HG03460 (cell line): ENCODE results near the gene POLR3K.

Source experiments
- ATAC-seq: cut with Tn5 transposase; IDR thresholded peaks from one replicate; pipeline ENCODE4 v1.9.1; 2021; ENCODE audit not compliant: unreplicated experiment

POLR3K gene

DNA sequence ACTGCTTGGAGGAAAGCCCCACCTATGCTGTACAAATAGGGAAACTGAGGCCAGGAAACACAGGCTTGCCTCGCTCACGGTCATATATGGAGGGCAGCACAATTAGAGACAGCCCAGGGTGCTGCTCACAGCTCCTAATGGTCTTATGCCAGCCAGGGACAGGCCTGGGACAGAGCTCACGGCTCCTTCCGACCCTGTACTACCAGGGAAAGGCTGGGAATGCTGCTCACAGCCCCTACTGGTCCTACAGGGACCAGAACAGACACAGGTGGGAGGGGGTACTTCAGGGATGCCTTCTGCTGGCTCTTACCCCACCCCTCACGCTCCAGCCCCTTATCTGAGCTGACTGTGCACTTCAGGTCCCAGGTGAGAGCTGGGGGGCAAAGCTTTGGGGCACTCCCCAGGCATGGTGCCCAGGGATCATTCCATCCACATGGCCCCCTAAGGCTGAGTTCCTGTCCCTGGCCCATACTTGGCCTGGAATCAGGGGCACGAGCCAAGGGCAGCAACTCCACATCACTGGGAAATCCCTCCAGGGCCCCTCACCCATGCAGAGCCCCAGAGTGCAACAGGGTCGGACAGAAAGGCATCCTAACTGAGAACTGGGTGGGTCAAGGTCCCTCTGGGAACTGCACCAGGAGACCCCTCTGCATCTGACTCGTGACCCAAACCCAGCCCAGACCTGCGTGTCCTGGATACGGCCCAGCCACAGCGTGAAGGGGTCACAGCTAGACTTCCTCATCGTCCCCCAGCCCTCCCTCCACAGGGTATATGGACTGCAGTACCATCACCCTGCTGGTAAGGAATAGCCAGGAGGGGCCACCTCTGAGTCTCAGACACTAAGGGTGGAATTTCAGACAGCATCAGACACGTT lies 13.1 kb upstream of the POLR3K start:
- no peak for ATAC-seq

GRCh38 chr16:65745-66144 lies 12.3 kb upstream of the POLR3K start:
- no peak for ATAC-seq

GRCh38 chr16:64914-65255 lies 11.5 kb upstream of the POLR3K start:
- ATAC-seq, result no peak

DNA sequence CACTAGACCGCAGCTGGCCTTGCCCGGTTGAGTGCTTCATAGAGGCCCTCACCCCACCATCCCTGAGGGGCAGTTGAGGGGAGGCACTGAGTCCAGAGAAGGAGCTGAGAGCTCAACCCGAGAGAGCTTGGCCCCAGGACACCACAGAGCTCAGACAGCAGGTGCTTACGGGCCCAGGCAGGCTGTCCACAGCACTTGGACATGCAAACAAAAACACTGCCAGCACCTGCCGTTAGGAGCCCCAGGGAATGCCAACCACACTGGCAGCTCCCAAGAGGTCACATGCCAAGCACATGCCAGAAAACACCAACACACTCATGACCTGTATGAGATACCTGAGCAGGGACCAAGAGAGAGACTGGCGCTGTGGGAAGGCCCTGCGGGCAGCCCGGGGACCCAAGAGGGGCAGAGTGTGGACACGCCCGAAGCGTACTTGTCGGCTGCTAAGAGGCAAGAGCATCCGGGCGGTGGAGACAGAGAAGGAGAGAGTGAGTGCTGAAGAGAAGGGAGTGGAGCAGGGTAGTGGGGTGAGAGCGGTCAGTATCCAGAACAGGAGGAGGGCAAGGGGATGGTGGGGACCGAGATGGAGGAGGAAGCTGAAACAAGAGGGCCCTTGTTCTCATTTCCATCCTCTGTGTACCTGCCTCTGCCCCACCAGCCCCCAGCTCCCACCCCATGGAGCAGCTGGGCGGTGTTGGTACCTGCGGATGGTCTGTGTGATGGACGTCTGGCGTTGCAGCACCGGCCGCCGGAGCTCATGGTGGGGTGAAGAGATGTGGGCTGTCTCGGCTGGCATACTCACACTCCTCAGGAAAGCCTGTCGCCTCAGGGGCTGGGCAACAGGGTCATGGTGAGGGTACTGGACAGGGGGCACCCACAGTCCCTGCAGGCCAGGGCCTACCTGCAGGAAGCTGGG lies 10.8 kb upstream of the POLR3K start:
- no peak for ATAC-seq

- ATAC-seq, result no peak
Measured at GRCh38 chr16:63466-63865, 10.1 kb upstream of the POLR3K start.

DNA sequence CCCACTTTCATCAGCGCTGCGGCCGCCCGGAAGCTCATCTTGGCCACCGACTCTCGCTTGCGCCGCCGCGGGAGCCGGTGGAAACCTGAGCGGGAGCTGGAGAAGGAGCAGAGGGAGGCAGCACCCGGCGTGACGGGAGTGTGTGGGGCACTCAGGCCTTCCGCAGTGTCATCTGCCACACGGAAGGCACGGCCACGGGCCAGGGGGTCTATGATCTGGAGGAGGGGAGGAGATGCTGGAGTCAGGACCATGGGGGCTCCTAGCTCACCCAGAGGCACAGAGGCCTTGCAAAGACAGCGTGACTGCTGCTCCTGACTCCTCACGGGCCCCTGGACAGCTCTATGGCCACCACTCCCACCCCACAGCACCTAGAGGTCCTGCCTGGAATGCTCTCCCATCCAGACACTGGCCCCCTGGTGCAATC lies 9.6 kb upstream of the POLR3K start:
- ATAC-seq, result no peak

GRCh38 chr16:62283-62967 lies 9.0 kb upstream of the POLR3K start:
- ATAC-seq, result no peak

DNA sequence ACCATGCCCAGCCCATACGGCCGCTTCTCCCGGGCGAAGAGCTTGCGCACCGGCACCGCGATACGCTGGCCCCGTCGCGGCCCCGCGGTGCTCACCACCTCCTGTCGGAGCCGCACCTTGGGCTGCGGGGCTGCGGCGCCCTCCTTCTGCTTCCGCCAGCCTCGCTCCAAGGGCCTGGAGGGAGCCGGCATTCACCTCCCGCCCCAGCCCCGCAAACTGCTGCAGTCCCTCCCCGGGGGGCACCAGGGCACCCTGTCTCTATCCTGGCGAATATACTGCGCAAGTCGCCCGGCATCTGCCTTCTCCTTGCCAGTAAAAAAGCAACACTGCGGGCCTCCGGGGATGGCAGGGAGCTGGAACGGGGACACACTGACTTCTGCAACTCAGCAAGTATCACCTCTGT lies 8.5 kb upstream of the POLR3K start:
- ATAC-seq, result no peak

DNA sequence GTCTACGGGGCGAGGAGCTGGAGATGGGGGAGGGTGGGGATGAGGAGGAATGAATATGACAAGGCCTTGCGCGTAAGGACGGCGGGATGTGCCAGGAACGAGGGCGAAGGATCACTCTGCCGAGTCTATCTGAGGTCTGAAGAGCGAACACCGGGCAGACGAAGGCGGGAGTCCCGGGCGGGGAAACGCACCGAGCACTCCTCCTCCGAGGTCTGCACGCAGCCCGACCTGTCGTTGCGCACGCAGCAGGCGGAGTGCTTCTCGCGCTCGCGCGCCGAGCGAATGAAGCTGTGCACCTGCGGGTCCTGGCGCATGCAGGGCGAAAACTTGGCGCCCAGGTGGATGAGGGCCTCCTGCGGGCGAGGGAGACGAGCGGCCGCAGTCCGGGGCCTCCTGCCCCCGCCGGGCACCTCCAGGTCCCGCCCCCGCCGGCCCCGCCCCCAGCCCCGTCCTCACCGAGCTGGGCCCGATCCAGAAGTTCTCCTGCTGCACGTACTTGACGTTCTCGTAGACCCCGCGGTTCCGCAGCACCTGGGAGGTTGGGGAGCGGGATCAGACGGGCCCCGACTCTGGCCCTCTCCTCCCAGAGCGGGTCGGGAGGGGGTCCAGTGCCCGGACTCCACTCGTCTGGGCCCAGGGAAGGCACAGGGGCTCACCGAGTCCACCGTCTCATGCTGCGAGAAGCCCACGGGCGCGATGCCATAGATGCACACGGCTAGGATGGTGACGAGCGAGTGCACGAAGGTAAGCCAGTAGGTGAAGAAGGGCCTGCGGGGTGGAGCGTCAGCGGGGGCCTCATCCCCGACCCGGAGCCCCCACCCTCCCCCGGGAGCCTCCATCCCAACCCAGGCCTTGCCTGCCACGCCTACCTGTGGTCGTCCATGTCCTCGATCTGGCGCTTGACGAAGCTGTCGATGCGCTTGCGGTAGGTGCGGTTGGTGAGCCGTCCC lies 7.8 kb upstream of the POLR3K start:
- no peak for ATAC-seq

DNA sequence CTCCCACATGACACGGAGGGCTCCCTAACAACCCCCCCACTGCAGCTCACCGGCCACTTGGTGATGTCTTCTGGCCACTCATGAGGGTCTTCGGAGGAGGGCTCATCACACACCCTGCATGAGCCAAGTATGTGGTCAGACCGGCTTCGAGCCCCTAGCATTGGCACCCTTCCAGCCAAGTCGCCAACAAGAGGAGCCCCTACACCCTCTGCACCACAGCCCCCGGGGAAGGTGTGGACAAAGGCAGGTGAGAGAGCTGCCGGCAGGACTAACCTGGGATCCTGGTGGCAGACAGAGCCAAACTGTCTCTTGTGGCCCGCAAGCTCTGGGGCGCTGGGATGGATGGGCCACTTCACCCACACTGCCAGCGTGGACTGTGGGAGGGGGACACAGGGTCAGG lies 6.8 kb upstream of the POLR3K start:
- ATAC-seq, result no peak

GRCh38 chr16:59440-60059 lies 6.1 kb upstream of the POLR3K start:
- no peak for ATAC-seq

GRCh38 chr16:58491-59439 lies 5.4 kb upstream of the POLR3K start:
- no peak for ATAC-seq

DNA sequence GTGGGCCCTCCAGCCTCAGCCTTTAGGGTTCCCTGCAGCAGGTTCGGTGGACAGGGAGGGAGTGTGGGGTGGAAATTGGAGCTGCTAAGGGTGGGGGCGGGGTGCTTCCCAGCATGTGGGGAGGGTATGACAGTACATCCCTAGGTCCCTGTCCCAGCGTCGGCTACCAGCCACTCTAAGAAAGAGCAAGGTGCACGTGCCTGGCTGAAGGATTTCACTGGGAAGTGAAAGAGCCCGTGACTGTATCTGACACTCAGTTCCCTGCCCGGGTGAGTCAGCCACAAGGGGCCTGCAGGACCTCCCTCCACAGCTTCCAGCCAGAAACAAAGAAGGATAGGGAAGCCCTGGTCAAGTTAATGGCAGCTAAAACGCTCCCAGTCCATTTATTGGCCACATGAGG lies 4.3 kb upstream of the POLR3K start:
- no peak for ATAC-seq

DNA sequence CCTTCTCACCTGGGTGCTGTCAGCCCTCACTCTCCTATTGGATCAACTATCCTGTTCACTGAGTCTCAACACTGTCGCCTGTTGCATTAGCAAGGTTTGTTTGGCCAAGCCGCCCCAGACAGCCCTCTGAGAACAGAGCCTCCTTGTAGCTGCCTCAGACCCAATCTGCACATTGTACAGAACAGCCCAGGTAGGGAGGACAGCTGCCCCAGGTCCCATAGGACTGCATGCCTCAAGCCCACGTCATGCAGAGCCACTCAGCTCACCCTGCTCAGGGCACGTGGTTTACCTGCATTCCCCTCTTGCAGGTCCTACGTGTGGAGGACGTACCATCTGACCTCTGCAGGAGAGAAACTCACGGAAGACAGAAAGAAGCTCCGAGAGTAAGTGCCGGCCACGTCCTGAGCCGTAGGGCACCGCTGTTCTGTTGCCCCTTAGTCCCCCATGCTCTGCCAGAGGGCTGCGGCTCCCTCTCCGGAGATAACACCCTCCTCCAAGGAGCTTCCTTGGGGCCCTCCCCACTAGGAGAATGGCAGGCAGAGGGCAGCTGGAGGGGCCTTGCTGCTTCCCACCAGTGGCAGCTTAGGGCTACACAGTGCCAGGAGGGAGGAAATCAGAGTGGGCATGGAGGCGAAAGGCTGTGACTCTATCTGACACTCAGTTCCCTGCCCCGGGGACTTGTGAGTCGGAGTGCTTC lies 3.0 kb upstream of the POLR3K start:
- no peak for ATAC-seq

DNA sequence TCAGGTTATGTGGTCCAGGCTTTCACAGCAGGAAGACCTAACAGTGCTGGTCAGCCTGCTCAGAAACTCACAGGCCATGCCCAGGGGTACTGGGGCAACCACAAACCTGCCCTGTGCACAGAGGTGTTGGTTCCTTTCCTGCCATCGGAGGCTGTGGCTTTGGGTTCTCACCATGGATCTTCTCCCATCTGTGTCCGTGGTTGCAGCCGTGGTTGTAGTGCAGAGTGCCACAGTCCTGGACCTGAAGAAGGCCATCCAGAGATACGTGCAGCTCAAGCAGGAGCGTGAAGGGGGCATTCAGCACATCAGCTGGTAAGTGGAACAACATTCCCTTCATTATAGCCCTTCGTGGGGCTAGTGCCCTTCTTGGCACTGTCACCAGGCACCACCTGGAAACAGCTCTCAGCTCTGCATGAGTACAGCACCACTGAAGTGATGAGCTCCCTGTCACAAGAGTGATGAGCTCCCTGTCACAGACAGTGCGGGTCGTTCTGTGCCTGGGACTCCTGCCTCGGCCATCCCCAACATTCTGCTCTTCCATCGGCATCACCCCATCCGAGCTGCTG lies 2.2 kb upstream of the POLR3K start:
- no peak for ATAC-seq

GRCh38 chr16:54237-54581 lies 801 bp upstream of the POLR3K start:
- no peak for ATAC-seq

DNA sequence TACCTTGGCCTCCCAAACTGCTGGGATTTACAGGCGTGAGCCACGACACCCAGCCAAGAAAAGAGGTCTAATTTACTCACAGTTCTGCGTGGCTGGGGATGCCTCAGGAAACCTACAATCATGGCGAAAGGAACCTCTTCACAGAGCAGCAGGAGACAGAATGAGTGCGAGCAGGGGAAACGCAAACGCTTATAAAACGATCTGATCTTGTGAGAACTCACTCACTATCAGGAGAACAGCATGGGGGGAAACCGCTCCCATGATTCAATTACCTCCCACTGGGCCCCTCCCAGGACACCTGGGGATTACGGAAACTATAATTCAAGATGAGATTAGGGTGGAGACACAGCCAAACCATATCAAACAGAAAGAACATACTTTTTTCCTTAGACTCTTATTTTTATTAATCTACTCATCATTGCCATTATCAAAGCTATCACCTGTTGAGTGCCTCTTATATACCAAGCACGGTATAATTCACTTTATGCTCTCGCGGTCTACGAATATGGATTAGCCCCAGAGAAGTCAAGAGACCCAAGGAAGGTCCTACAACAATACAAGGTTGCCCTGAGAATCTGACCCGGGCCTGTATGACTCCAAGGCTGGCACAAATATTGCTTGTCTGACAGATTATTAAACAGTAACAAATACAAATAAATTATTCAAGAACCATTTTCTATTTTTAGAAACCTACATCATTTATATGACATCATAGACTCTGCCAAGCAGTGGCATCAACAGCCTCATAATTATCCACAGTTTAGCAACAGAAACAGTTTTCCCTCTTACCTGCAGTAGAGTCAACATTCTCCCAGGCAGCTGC lies 2.4 kb downstream of the POLR3K start:
- ATAC-seq, result no peak
